Lung (tissue), 12 donors: ENCODE results near the gene ATXN10. TPM values are rescaled to one million over a fixed set of nuclear protein-coding genes. Genes with fewer than 3 reads are reported as not detected.
"Not testable (repeated sequence)": the region's sequence is repeated elsewhere in the genome, so short reads cannot be mapped to it uniquely, and the experiment has no call there.

Experiments used
- ATAC-seq: fragments of 200-7000 bp; cut with Tn5 transposase; one replicate; pipeline ENCODE4 v1.9.1; 2020; ENCODE audit warnings: moderate number of reproducible peaks; ENCODE audit not compliant: insufficient read depth, low FRiP score
- DNase-seq, 3 donors: peaks; one replicate each; pipeline ENCODE4 v3.0.0-alpha.2; 2013 to 2017
- H3K27ac ChIP-seq, 2 donors: one replicate each; pipeline ENCODE4 v1.5.1; 2013; ENCODE audit warnings: mild to moderate bottlenecking in 2 of 2, moderate library complexity in 2 of 2, control low read depth in 1 of 2, inconsistent platforms in 1 of 2, low read depth in 1 of 2, low read length in 1 of 2
- H3K27me3 ChIP-seq, 3 donors: one replicate each; pipeline ENCODE4 v1.5.1; 2013; ENCODE audit warnings: low read length in 2 of 3; ENCODE audit not compliant: control insufficient read depth in 3 of 3, insufficient read depth in 3 of 3
- H3K36me3 ChIP-seq, 4 donors: one replicate each; pipeline ENCODE4 v1.5.1; 2013; ENCODE audit warnings: low read length in 4 of 4, mild to moderate bottlenecking in 1 of 4, moderate library complexity in 1 of 4; ENCODE audit not compliant: control insufficient read depth in 4 of 4, insufficient read depth in 4 of 4
- H3K4me1 ChIP-seq, 5 donors: one replicate each; pipeline ENCODE4 v1.5.1; 2013; ENCODE audit warnings: low read length in 5 of 5, mild to moderate bottlenecking in 2 of 5, moderate library complexity in 1 of 5; ENCODE audit not compliant: control insufficient read depth in 5 of 5, insufficient read depth in 5 of 5
- H3K4me3 ChIP-seq: one replicate; pipeline ENCODE4 v1.5.1; 2013; ENCODE audit warnings: mild to moderate bottlenecking, control low read depth, moderate library complexity
- H3K9ac ChIP-seq, 2 donors: one replicate each; pipeline ENCODE4 v1.5.1; 2013; ENCODE audit warnings: low read length in 2 of 2, control low read depth in 1 of 2; ENCODE audit not compliant: insufficient read depth in 1 of 2
- H3K9me3 ChIP-seq, 4 donors: one replicate each; pipeline ENCODE4 v1.5.1; 2013; ENCODE audit warnings: low read length in 3 of 4, mild to moderate bottlenecking in 1 of 4, moderate library complexity in 1 of 4; ENCODE audit not compliant: control insufficient read depth in 4 of 4, insufficient read depth in 3 of 4
- WGBS, 2 donors: extraction: QIAGEN DNeasy Blood & Tissue Kit; methylation state at CpG; one replicate each; pipeline ENCODE4 v1.1.7; 2013; 5-methylcytosine and 5-hydroxymethylcytosine counted together
- polyA plus RNA-seq, 2 donors: library from polyadenylated mRNA; stranded (reverse); fragments of 200-250 nt; gene quantifications; one replicate each; pipeline ENCODE4 v1.2.1, GENCODE V29; 2013
- total RNA-seq, 2 donors: library from RNA; depleted of rRNA in 1 of 2; stranded (reverse); fragments of >200 nt in 1 of 2; gene quantifications; one replicate each; pipeline ENCODE4 v1.2.1, GENCODE V29; 2014 to 2021
- TF ChIP-seq, protein P1 (sequence below): IDR thresholded peaks from 2 replicates; pipeline ENCODE4 v1.5.1; 2012; ENCODE audit warnings: mild to moderate bottlenecking; ENCODE audit errors: control extremely low read depth, extremely low read depth
- donor health status: control.
- donor health status: control.
- donor health status: Bipolar disorder and iron deficiency.
- donor health status: healthy.
- donor health status: DM: yes; HTN: yes; CAD: no.

Gene ATXN10
- total and polyA plus RNA-seq, 4 donors = 41.9 to 164 (median 92.2) TPM

DNA sequence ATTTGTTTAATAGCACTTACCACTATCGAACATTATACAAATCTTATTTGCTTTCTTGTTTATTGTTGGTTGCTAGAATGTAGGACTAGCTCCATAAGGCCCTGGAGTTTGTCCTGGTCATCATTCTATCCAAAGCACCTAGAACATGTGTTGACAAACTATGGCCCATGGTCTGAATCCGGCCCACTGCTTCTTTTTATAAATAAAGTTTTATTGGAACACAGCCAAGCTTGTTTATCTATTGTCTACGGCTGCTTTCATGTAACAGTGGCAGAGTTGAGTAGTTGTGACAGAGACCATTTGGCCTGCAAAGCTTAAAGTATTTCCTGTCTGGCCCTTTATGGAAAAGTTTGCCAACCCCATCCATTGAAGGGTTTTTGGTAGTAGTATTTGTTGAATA is 38.8 kb downstream of the ATXN10 start:
- Histone ChIP-seq H3K9me3 (no peaks in the 10 kb centered on the region), H3K9ac (no peak overlapping the region), H3K4me1 (peaks cover 0 to 21% (median 0%) of the 10 kb centered on the region in 5 donors), H3K27me3 (no peaks in the 10 kb centered on the region), H3K4me3 (no peak overlapping the region), H3K36me3 (peaks cover 4 to 27% (median 13%) of the 10 kb centered on the region in 4 donors), H3K27ac (peak overlapping the region in 1 of 2 donors; percentile 79)
- 83 to 90% methylated on average over 3 of the region's 3 CpGs for WGBS, 2 donors
- ATAC-seq (no peak), DNase-seq (peak in 1 of 3 donors; percentile 18)
- TF ChIP-seq, protein P1, sequence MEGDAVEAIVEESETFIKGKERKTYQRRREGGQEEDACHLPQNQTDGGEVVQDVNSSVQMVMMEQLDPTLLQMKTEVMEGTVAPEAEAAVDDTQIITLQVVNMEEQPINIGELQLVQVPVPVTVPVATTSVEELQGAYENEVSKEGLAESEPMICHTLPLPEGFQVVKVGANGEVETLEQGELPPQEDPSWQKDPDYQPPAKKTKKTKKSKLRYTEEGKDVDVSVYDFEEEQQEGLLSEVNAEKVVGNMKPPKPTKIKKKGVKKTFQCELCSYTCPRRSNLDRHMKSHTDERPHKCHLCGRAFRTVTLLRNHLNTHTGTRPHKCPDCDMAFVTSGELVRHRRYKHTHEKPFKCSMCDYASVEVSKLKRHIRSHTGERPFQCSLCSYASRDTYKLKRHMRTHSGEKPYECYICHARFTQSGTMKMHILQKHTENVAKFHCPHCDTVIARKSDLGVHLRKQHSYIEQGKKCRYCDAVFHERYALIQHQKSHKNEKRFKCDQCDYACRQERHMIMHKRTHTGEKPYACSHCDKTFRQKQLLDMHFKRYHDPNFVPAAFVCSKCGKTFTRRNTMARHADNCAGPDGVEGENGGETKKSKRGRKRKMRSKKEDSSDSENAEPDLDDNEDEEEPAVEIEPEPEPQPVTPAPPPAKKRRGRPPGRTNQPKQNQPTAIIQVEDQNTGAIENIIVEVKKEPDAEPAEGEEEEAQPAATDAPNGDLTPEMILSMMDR = no peak

DNA sequence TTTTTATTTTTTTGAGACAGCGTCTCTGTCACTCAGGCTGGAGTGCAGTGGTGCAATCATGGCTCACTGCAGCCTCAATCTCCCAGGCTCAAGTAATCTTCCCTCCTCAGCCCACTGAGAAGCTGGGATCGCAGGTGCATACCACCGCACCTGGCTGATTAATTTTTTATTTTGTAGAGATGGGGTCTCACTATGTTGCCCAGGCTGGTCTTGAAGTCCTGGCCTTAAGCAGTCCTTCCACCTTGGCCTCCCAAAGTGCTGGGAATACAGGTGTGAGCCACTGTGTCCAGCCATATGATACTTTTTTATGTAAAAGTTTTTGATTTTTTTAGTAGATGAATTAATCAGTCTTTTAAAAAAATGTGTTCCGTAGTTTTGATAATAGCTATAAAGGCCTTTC is 42.8 kb downstream of the ATXN10 start:
- DNase-seq, H3K27ac ChIP-seq, H3K9ac ChIP-seq, H3K27me3 ChIP-seq, H3K9me3 ChIP-seq, ATAC-seq, H3K4me3 ChIP-seq: not testable (repeated sequence)
- WGBS, 2 donors = 93 to 97% methylated on average over 4 of the region's 4 CpGs
- Histone ChIP-seq H3K36me3 (peaks cover 6 to 20% (median 12%) of the 10 kb centered on the region in 4 donors), H3K4me1 (peaks cover 0 to 16% (median 0%) of the 10 kb centered on the region in 5 donors)

DNA sequence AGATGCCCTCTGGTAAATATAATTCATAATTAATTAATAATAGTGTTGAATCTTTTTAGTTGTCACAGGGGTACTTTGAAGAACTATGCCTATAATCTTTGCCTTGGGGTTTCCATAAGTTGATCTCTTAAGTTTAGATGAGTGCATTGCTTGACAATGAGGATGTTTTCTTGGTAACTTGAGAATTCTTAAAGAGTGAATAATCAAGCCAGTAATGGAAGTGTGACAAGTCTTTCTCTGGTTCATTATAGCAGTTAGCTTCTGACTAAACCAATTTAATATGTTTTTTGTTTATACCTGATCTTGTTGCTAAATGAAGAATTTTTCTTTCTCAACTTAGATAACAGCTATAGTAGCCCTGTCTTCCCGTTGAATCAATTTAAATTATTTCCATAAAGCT is 46.2 kb downstream of the ATXN10 start:
- DNase-seq = no peak
- no peak for ATAC-seq
- Histone ChIP-seq H3K4me1 (peaks cover 0 to 5% (median 0%) of the 10 kb centered on the region in 5 donors), H3K27ac (no peak overlapping the region), H3K4me3 (no peak overlapping the region), H3K9ac (no peak overlapping the region), H3K9me3 (no peaks in the 10 kb centered on the region), H3K36me3 (peaks cover 14 to 27% (median 16%) of the 10 kb centered on the region in 4 donors), H3K27me3 (no peaks in the 10 kb centered on the region)
- TF ChIP-seq, protein P1 = no peak
- 90 to 95% methylated on average over 1 of the region's 1 CpG for WGBS, 2 donors

DNA sequence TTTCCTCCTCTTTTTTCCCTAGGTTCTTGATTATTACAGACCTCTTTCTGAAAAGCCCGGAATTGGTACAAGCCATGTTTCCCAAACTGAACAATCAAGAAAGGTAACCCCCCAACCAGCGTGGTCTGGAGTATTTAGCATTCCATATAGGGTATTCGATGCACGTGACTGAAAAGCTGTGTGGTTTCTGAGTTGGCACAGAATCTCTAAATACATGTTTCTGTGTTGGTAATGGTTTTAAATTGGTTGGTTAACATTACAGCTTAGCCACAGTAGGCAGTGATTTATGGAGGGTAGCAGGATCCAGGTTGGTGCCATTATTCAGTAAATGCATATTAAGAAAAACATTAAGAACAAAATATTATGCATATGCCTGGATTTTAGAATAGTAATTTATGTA is 46.8 kb downstream of the ATXN10 start:
- no peaks in the 10 kb centered on the region for H3K27me3 ChIP-seq
- H3K27ac ChIP-seq = no peak overlapping the region
- peaks cover 0 to 5% (median 0%) of the 10 kb centered on the region in 5 donors for H3K4me1 ChIP-seq
- H3K9ac ChIP-seq = no peak overlapping the region
- DNase-seq = no peak
- peaks cover 14 to 22% (median 16%) of the 10 kb centered on the region in 4 donors for H3K36me3 ChIP-seq
- H3K9me3 ChIP-seq = no peaks in the 10 kb centered on the region
- H3K4me3 ChIP-seq = no peak overlapping the region
- 91 to 92% methylated on average over 4 of the region's 4 CpGs for WGBS, 2 donors
- TF ChIP-seq, protein P1 = no peak
- ATAC-seq = no peak
